Fibroblast of skin of scalp (primary cell): Measurements from ENCODE around the gene C4BPA.

Experiments
- DNase-seq: peaks from one replicate; pipeline ENCODE4 v3.0.0-alpha.2; 2013

Gene C4BPA

GRCh38 chr1:207128336-207128921, 24.4 kb downstream of the C4BPA start:
- DNase-seq, result no peak

DNA sequence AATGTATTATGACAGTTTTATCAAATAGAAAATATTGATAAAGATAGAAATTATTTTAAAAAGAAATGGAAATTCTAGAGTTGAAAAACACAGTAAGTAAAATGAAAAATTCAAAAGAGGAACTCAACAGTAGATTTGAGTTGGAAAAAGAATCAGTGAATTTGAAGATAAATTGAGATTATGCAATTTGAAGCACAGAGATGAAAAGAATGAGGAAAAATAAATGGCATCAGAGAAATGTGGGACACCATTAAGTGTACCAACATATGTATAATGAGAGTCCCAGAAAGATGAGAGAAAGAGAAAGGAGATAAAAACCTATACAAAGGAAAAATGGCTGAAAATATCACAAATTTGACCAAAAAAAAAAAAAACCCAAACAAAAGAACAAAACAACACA, 25.0 kb downstream of the C4BPA start:
- no peak for DNase-seq

- no peak for DNase-seq
Measured at GRCh38 chr1:207130252-207131036, 26.4 kb downstream of the C4BPA start.

DNA sequence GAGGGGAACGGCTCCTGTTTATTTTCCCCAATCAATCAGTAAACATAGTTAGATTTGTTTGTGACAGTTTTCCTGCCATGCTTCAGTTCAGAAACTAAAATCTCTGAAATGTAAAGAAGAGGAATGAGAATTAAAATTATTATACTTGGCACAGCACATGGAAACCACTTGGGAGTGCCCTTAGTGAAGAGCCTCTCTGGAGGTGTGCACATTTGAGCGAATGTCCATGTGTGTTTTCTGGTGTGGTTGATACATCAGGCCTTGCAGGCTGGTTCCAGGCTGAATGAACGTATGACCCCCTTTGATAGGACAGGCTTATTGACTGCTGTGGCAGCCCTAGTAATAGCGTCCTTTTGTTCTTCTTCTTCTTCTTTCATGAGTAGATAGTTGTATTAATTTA, 27.1 kb downstream of the C4BPA start:
- DNase-seq, result no peak

- DNase-seq, result no peak
Measured at GRCh38 chr1:207134581-207134980, 30.5 kb downstream of the C4BPA start.

- DNase-seq, result no peak
Measured at GRCh38 chr1:207139616-207140015, 35.6 kb downstream of the C4BPA start.

- no peak for DNase-seq
Measured at GRCh38 chr1:207140536-207140935, 36.5 kb downstream of the C4BPA start.

DNA sequence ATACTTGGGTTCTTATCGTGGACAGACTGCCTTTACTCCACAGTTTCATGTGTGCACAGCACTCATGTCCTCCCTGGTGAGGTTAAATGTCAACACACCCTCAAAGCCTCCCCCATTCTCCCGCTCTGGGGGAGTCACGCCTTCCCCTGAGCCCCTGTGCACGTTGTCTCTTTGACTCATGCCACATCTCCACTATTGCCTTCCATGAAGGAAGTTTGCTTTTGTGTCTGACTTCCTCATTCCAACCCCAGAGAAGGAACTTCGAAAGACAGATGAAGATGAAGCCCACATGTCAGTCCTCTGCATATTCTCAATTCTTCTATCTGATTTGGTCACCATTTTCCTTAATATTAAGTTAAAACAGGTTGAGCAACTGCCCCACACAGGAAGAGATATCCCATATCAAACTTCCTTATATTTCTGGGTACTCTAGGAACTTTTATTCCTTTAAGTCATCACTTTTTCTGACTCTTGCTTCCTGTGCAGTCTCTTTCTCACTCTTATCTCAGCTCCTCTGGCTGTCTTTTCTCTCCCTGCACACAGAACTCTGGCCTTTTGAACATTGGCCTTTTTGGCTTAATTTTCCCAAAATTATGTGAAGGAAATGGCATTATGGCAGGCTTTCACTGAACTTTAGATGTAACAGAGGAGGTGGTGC, 41.5 kb downstream of the C4BPA start:
- DNase-seq, result no peak

- DNase-seq, result no peak
Measured at GRCh38 chr1:207151920-207152319, 47.9 kb downstream of the C4BPA start.

DNA sequence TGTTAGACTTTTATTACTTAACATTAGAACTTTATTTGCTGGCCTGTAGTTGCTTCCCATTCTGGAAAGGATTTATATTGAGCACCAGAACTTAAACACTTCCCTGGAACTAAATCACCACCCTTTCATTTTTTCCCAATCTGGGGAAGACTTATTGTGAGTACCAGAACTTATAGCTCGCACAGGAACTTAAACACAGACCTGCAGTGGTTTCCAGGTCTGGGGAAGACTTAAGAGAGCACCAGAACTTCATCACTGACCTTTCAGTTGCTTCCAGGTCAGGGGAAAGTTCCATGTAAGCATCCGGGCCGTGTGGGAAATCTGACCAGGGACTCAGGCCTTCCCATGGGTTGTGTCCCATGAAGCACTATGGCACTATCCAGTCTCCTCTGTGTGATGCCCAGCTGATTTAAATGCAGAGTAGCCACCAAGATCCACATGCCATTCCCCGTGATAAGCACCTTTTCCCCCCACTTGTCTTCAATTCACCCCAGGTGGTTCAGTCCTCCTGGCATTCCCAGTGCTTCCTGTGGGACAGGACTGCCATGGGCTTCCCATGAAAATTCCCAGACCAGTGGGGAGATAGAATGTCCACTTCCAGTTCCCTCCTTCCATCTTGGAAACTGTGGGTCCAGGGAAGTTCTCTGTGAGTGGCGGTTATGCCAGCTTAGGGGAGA, 48.9 kb downstream of the C4BPA start:
- no peak for DNase-seq

- no peak for DNase-seq
Measured at GRCh38 chr1:207155028-207155427, 51.0 kb downstream of the C4BPA start.

DNA sequence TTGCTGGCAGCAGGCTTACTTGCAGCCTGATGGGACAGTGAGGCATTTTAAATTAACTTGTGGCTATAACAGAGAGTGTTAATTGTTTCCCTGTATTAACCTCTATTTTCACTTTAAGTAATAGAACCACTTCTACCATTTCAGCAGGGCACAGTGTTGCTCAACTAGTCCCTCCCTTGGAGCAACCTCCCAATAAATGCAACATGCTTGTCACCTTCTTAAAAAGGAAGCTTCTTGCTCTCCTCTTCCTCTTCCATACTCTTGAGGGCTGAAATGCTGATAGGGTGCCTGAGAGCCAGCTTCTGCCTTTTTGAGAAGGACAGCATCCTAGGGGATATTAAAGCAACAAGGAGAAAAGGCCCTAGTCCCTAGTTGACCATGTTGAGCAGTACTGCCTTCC, 52.1 kb downstream of the C4BPA start:
- no peak for DNase-seq

DNA sequence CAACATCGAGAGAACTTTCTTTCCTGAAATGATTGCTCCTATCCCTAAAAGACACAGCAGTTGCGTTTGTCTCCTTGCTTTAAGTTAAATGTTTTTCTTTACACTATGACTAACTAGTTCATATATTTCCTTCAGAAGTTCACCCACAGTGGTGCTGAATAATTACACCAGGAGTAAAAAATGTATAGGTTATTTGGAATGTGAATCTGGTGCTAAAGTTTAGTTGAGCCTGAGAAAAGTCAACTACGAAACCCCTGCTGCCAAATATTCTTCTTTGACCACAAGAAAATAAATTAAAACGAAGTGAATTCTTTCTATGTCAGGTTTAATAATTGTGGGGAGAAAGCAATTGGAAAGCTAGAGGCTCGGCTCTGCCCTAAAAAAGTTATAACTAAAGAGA, 52.8 kb downstream of the C4BPA start:
- peak; percentile 59 for DNase-seq

- no peak for DNase-seq
Measured at GRCh38 chr1:207164086-207164485, 60.1 kb downstream of the C4BPA start.

GRCh38 chr1:207172321-207172720, 68.3 kb downstream of the C4BPA start:
- DNase-seq, result no peak

GRCh38 chr1:207172885-207173284, 68.9 kb downstream of the C4BPA start:
- DNase-seq, result no peak

DNA sequence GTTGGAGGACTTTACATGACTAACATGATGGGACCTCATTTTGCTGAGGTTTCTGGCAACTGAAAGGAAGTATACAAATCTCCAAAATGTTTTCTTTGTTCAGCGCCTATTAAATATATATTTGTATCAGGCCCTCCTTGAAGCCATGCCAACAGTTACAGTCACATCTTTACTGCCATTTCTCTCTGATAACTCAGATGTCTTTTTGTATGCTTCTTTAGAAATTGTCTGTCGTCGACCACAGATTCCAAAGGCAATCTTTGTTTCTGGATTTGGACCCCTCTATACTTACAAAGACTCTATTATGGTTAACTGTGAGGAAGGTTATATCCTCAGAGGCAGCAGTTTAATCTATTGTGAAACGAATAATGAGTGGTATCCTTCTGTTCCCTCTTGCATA, 69.4 kb downstream of the C4BPA start:
- DNase-seq, result no peak

DNA sequence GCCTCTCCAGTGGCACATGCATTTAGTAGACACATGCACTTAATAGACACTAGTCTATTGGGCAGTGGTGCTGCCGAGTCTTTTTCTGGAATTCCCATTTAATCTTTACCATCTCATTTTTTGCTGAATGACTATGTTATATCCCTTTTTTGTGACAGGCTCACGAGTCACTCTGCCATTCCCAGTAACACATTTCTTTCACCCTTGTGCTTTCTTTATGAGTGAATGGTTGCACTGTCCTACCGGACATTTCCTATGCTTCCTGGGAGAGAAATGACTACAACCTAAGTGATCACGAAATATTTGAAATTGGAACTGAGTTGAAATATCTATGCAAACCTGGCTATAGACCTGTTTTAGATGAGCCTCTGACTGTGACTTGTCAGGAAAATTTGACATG, 70.9 kb downstream of the C4BPA start:
- DNase-seq, result no peak

DNA sequence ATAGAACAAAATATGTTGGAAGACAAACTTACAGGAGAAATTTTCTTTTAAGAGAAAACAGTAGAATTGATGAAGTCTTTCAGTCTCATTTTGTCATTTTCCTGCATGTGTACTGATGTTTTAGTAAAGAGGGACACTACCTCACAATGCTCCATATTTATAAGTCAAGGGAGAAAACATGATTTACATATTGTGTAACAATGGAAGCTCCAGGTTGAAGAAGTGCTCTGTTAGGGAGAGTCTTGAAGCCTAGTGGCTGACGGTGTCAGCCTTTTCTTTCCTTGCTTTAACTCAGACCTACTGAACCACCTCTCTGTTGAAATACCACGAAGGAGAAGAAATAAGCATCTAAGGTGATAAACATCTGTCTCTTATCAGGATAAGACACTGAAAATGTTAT, 75.0 kb downstream of the C4BPA start:
- no peak for DNase-seq

- DNase-seq, result no peak
Measured at GRCh38 chr1:207181847-207182246, 77.8 kb downstream of the C4BPA start.

- DNase-seq, result peak; percentile 3
Measured at GRCh38 chr1:207186503-207186902, 82.5 kb downstream of the C4BPA start.

GRCh38 chr1:207188901-207189300, 84.9 kb downstream of the C4BPA start:
- no peak for DNase-seq

DNA sequence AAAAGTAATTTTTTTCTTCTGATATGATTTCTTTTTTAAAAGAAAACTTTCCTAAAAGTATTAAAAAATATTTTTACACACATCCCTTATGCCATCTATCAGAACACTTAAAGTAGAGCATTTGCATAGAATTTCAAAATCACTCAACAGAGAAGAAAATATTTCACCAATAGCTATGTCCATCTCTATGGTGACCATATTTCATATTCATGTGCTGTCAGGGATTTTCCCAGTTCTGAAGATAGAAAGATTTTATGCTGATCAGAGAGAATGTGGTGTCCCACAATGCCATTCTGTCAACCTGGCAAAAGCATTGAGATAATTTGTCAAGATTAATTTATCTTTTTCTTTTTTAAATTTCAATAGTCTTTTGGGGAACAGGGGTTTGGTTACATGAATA, 87.0 kb downstream of the C4BPA start:
- no peak for DNase-seq
